Keratinocyte (primary cell): ENCODE data around the gene MYL10. TPM values are rescaled to one million over a fixed set of nuclear protein-coding genes. Genes with fewer than 3 reads are reported as not detected.

ENCODE experiments used
- DNase-seq: peaks from one replicate; pipeline ENCODE4 v3.0.0-alpha.2; 2011; ENCODE audit warnings: low read depth, missing footprints, low spot score
- FAIRE-seq: peaks from 2 replicates; lab custom pipeline; 2011; peaks lifted over from hg19 to GRCh38; lab: Jason Lieb, UNC
- H2AFZ ChIP-seq: 2 replicates; pipeline ENCODE4 v1.6.0; 2012; ENCODE audit warnings: low read length, control low read depth, inconsistent platforms; ENCODE audit not compliant: control insufficient read depth
- H3K27ac ChIP-seq: 2 replicates; pipeline ENCODE4 v1.5.1; 2011; ENCODE audit warnings: low read length; ENCODE audit not compliant: control insufficient read depth, insufficient read depth
- H3K27me3 ChIP-seq: 3 replicates; pipeline ENCODE4 v1.6.0; 2011; ENCODE audit warnings: low read length; ENCODE audit not compliant: control insufficient read depth, insufficient read depth; ENCODE audit errors: extremely low read depth
- H3K36me3 ChIP-seq, 2 experiments: 2 replicates in 1 of 2; 3 replicates in 1 of 2; pipeline ENCODE4 v1.5.1; 2011; ENCODE audit warnings: low read length in 2 of 2, mild to moderate bottlenecking in 1 of 2; ENCODE audit not compliant: control insufficient read depth in 2 of 2, insufficient read depth in 2 of 2; ENCODE audit errors: extremely low read depth in 1 of 2
- H3K4me1 ChIP-seq: 3 replicates; pipeline ENCODE4 v1.5.1; 2011; ENCODE audit warnings: low read length; ENCODE audit not compliant: control insufficient read depth, insufficient read depth; ENCODE audit errors: extremely low read depth
- H3K4me2 ChIP-seq: 3 replicates; pipeline ENCODE4 v1.6.0; 2011; ENCODE audit warnings: low read depth, low read length; ENCODE audit not compliant: control insufficient read depth, insufficient read depth; ENCODE audit errors: extremely low read depth
- H3K4me3 ChIP-seq, 3 experiments: fragments of 200-600 bp in 1 of 3; sonication (generic) in 1 of 3; 2 replicates in 2 of 3; 3 replicates in 1 of 3; pipeline ENCODE4 v1.5.1; 2011 to 2016; ENCODE audit warnings: low read length in 3 of 3, mild to moderate bottlenecking in 3 of 3, control low read depth in 2 of 3, inconsistent platforms in 1 of 3, low read depth in 1 of 3, mixed read lengths in 1 of 3, mixed run types in 1 of 3, moderate library complexity in 1 of 3; ENCODE audit not compliant: control insufficient read depth in 2 of 3, insufficient read depth in 2 of 3; ENCODE audit errors: extremely low read depth in 1 of 3
- H3K79me2 ChIP-seq: 2 replicates; pipeline ENCODE4 v1.6.0; 2012; ENCODE audit warnings: low read length; ENCODE audit not compliant: control insufficient read depth, insufficient read depth
- H3K9ac ChIP-seq: 3 replicates; pipeline ENCODE4 v1.6.0; 2011; ENCODE audit warnings: low read length; ENCODE audit not compliant: control insufficient read depth, insufficient read depth; ENCODE audit errors: extremely low read depth
- H3K9me1 ChIP-seq: 3 replicates; pipeline ENCODE4 v1.6.0; 2011; ENCODE audit warnings: low read length; ENCODE audit not compliant: control insufficient read depth, insufficient read depth; ENCODE audit errors: extremely low read depth
- H3K9me3 ChIP-seq: 2 replicates; pipeline ENCODE4 v1.5.1; 2012; ENCODE audit warnings: low read depth, low read length; ENCODE audit not compliant: control insufficient read depth
- H4K20me1 ChIP-seq: 3 replicates; pipeline ENCODE4 v1.6.0; 2011; ENCODE audit warnings: low read length; ENCODE audit not compliant: control insufficient read depth, insufficient read depth; ENCODE audit errors: extremely low read depth
- CTCF ChIP-seq, 3 experiments: IDR thresholded peaks in 1 of 3; conservative IDR thresholded peaks in 1 of 3; optimal IDR thresholded peaks in 1 of 3; 2 replicates in 2 of 3; 3 replicates in 1 of 3; pipeline versions ENCODE3 to v1.5.1; 2011; ENCODE audit warnings: low read length in 3 of 3, mild to moderate bottlenecking in 3 of 3, moderate library complexity in 2 of 3, control low read depth in 1 of 3, inconsistent platforms in 1 of 3; ENCODE audit not compliant: insufficient read depth in 2 of 3; ENCODE audit errors: extremely low read depth in 1 of 3
- EZH2 ChIP-seq: IDR thresholded peaks from one replicate; pipeline ENCODE4 v1.6.1; 2012; ENCODE audit warnings: inconsistent platforms, mild to moderate bottlenecking, low read length, moderate library complexity
- dilution Hi-C: fragments of 300-500 bp; cut with MboI; formaldehyde crosslinking; loops from one replicate; pipeline ENCODE4 v1.7.0; 2020; ENCODE audit warnings: low sequenced_read_pairs; ENCODE audit not compliant: extremely low pct_ligation_motif_present
- polyA plus RNA-seq, 5 experiments: library from polyadenylated mRNA; depleted of rRNA in 3 of 5; stranded (reverse) in 3 of 5; stranded (forward) in 1 of 5; unstranded in 1 of 5; fragments of >200 nt; gene quantifications; 1 replicate in 1 of 5; 2 replicates in 3 of 5; 3 replicates in 1 of 5; pipeline versions ENCODE4 v1.2.1 to v1.2.3, GENCODE V29; 2011 to 2012; ENCODE audit warnings: missing spikeins in 2 of 5, low read depth in 1 of 5, low replicate concordance in 1 of 5

MYL10 gene
- polyA plus RNA-seq, 1 donor (not counting 4 experiments of a cell fraction or from before 2014, with no cell fraction given) = not detected

- no peaks in the 10 kb centered on the region for H3K79me2 ChIP-seq
- no peak overlapping the region for H3K4me2 ChIP-seq
- no peaks in the 10 kb centered on the region for H3K36me3 ChIP-seq
- DNase-seq = no peak
- no peak for TF ChIP-seq EZH2
- TF ChIP-seq CTCF (optimal IDR thresholded peaks at IDR 0.05 in 1 of 3, IDR thresholded peaks at IDR 0.05 in 1 of 3, conservative IDR thresholded peaks at IDR 0.05 in 1 of 3; ENCODE audit: extremely low read depth in 1 of 3, insufficient read depth in 2 of 3, low read length in 3 of 3) = no peak
- H4K20me1 ChIP-seq = no peaks in the 10 kb centered on the region
- H2AFZ ChIP-seq = no peak overlapping the region
- H3K4me1 ChIP-seq = no peaks in the 10 kb centered on the region
- no peak overlapping the region for H3K9ac ChIP-seq
- FAIRE-seq = no peak
- H3K9me3 ChIP-seq = no peaks in the 10 kb centered on the region
- H3K27ac ChIP-seq = no peak overlapping the region
- dilution Hi-C loops = no loop called here
- H3K9me1 ChIP-seq = no peaks in the 10 kb centered on the region
- no peak overlapping the region for H3K4me3 ChIP-seq
- H3K27me3 ChIP-seq = peaks cover 3% of the 10 kb centered on the region
These were observed 44.2 kb upstream of the MYL10 start for GRCh38 chr7:101673315-101673714.

- Histone ChIP-seq H4K20me1 (no peaks in the 10 kb centered on the region), H3K9me1 (no peaks in the 10 kb centered on the region), H3K4me3 (no peak overlapping the region), H3K9me3 (no peaks in the 10 kb centered on the region), H3K79me2 (no peaks in the 10 kb centered on the region), H3K4me1 (no peaks in the 10 kb centered on the region), H2AFZ (no peak overlapping the region), H3K27me3 (peaks cover 3% of the 10 kb centered on the region), H3K36me3 (no peaks in the 10 kb centered on the region), H3K27ac (no peak overlapping the region), H3K9ac (no peak overlapping the region), H3K4me2 (no peak overlapping the region)
- no peak for FAIRE-seq
- no peak for TF ChIP-seq EZH2
- TF ChIP-seq CTCF (optimal IDR thresholded peaks at IDR 0.05 in 1 of 3, IDR thresholded peaks at IDR 0.05 in 1 of 3, conservative IDR thresholded peaks at IDR 0.05 in 1 of 3; ENCODE audit: extremely low read depth in 1 of 3, insufficient read depth in 2 of 3, low read length in 3 of 3) = no peak
- dilution Hi-C loops = no loop called here
- DNase-seq = no peak
These were observed 42.6 kb upstream of the MYL10 start for GRCh38 chr7:101671371-101672356.
